HEK293 (cell line): ENCODE results near the gene URM1.

Source experiments
- OVOL3 ChIP-seq: fragments of 450-650 bp; formaldehyde crosslinking; IDR thresholded peaks from 2 replicates; pipeline ENCODE4 v1.5.1; 2016; ENCODE audit warnings: missing biosample characterization, missing genetic modification characterization
- RBAK ChIP-seq: fragments of 450-650 bp; formaldehyde crosslinking; IDR thresholded peaks from 2 replicates; pipeline ENCODE4 v1.5.1; 2016; ENCODE audit warnings: missing biosample characterization, missing genetic modification characterization
- ZNF132 ChIP-seq: fragments of 450-650 bp; formaldehyde crosslinking; IDR thresholded peaks from 2 replicates; pipeline ENCODE4 v1.5.1; 2017; ENCODE audit warnings: missing biosample characterization, missing genetic modification characterization, borderline replicate concordance
- ZNF664 ChIP-seq: fragments of 450-650 bp; formaldehyde crosslinking; IDR thresholded peaks from 2 replicates; pipeline ENCODE4 v1.5.1; 2016; ENCODE audit warnings: missing biosample characterization, missing genetic modification characterization
- TF ChIP-seq, protein P1 (sequence below): fragments of 450-650 bp; formaldehyde crosslinking; IDR thresholded peaks from 2 replicates; pipeline ENCODE4 v1.5.1; 2017; ENCODE audit warnings: missing biosample characterization, missing genetic modification characterization

DNA sequence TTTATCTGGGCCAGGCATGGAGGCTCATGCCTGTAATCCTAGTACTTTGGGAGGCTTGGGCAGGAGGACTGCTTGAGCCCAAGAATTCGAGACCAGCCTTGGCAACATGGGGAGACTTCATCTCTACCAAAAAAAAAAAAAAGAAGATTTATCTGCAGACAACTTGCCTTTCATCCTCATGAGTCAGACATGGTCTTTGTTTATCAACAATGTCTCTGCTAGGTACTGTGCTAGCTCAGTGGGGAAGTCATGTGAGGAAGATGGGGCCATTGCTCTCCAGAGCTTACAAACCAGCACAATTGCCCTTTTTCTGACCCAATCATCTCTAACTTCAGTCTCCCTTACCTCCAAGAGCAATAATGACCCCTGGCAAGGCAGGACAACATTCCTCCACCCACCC, 1.6 kb downstream of the URM1 start:
- TF ChIP-seq ZNF664: no peak
- no peak for TF ChIP-seq ZNF132
- no peak for TF ChIP-seq OVOL3
- no peak for TF ChIP-seq RBAK
- TF ChIP-seq, protein P1, sequence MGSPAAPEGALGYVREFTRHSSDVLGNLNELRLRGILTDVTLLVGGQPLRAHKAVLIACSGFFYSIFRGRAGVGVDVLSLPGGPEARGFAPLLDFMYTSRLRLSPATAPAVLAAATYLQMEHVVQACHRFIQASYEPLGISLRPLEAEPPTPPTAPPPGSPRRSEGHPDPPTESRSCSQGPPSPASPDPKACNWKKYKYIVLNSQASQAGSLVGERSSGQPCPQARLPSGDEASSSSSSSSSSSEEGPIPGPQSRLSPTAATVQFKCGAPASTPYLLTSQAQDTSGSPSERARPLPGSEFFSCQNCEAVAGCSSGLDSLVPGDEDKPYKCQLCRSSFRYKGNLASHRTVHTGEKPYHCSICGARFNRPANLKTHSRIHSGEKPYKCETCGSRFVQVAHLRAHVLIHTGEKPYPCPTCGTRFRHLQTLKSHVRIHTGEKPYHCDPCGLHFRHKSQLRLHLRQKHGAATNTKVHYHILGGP (tag by site-specific recombination): no peak
